Calu3 (cell line): Measurements from ENCODE around the gene USP43. TPM values are rescaled to one million over a fixed set of nuclear protein-coding genes. Genes with fewer than 3 reads are reported as not detected.
"Not testable (repeated sequence)": the region's sequence is repeated elsewhere in the genome, so short reads cannot be mapped to it uniquely, and the experiment has no call there.

Source experiments
- Bru-seq: library from RNA; stranded (reverse); fragments of 400-500 nt; gene quantifications from one replicate; lab custom pipeline; 2021; lab: Mats Ljungman, UMichigan
- BruChase-seq, 2 experiments: library from RNA; stranded (reverse); fragments of 400-500 nt; gene quantifications; one replicate each; lab custom pipeline; 2021; lab: Mats Ljungman, UMichigan
- BruUV-seq: library from RNA; stranded (reverse); fragments of 400-500 nt; replicated peaks from 2 replicates; lab custom pipeline; 2021; lab: Mats Ljungman, UMichigan
- CTCF ChIA-PET: fragments of 300-600 bp; sonication (Branson Sonifier 250); formaldehyde crosslinking; loops from one replicate; lab custom pipeline; 2022; ENCODE audit warnings: antibody characterized with exemption; lab: Charles Lee
- DNase-seq: peaks from one replicate; pipeline ENCODE4 v3.0.0; 2022
- H3K27ac Mint-ChIP-seq: one replicate; pipeline ENCODE4 v1.8.0; 2022; ENCODE audit warnings: mixed read lengths; ENCODE audit not compliant: unreplicated experiment
- H3K27me3 Mint-ChIP-seq: one replicate; pipeline ENCODE4 v1.8.0; 2022; ENCODE audit warnings: mixed read lengths; ENCODE audit not compliant: unreplicated experiment
- H3K36me3 Mint-ChIP-seq: one replicate; pipeline ENCODE4 v1.8.0; 2022; ENCODE audit warnings: mild to moderate bottlenecking, moderate library complexity, mixed read lengths; ENCODE audit not compliant: insufficient read depth, unreplicated experiment
- H3K4me1 Mint-ChIP-seq: one replicate; pipeline ENCODE4 v1.8.0; 2022; ENCODE audit warnings: mild to moderate bottlenecking, low read depth, mixed read lengths; ENCODE audit not compliant: unreplicated experiment
- H3K4me3 Mint-ChIP-seq: one replicate; pipeline ENCODE4 v1.8.0; 2022; ENCODE audit warnings: mild to moderate bottlenecking, low read depth, moderate library complexity, mixed read lengths; ENCODE audit not compliant: unreplicated experiment
- H3K9me3 Mint-ChIP-seq: one replicate; pipeline ENCODE4 v1.8.0; 2022; ENCODE audit warnings: low read depth, mixed read lengths; ENCODE audit not compliant: unreplicated experiment
- CTCF ChIP-seq: fragments of 200-600 bp; IDR thresholded peaks from one replicate; pipeline ENCODE4 v1.8.0; 2022; ENCODE audit warnings: antibody characterized with exemption; ENCODE audit not compliant: unreplicated experiment
- intact Hi-C: fragments of 100-400 bp; cut with micrococcal nuclease; formaldehyde crosslinking; loops from one replicate; pipeline ENCODE4 v1.10.0; 2022; ENCODE audit not compliant: unreplicated experiment
- long read RNA-seq: library from polyadenylated mRNA; stranded (forward); transcript quantifications from one replicate; pipeline ENCODE4 v2.0.0, GENCODE V29; 2022
- total RNA-seq: library from RNA; stranded (reverse); gene quantifications from 2 replicates; pipeline ENCODE4 v1.2.3, GENCODE V29; 2022

Gene USP43
- 6.7 and 8.5 TPM in 2 replicates for total RNA-seq
- Bru-seq, nascent RNA: percentile 66 among the genes with signal in this experiment
- BruChase-seq, experiment 1, labeled RNA remaining after a 6-hour chase: percentile 49 among the genes with signal in this experiment
- BruChase-seq, experiment 2, labeled RNA remaining after a 2-hour chase: percentile 52 among the genes with signal in this experiment
- long read RNA-seq, full-length matches to known transcripts: 2 of 8 reads
- long read RNA-seq, partial matches to known transcripts: 1 of 8 reads
- long read RNA-seq, other reads (novel, unspliced or antisense): 5 of 8 reads

GRCh38 chr17:9644910-9645751 is at the start of gene USP43:
TSS of gene USP43 (plus strand) at chr17:9645517. CDS start at chr17:9645633, 116 bp downstream.
- intact Hi-C loops: loop anchor here (2.0 to 5.0 kb wide), 2 partner anchors 32 to 68 kb away; partner anchors contain the start of genes CFAP52 and STX8
- Mint-ChIP-seq H3K27ac (peak within 1 kb of the TSS; percentile 91), H3K27me3 (no peaks in the 10 kb centered on the region), H3K4me3 (peak within 1 kb of the TSS; percentile 93), H3K9me3 (no peaks in the 10 kb centered on the region), H3K36me3 (peaks cover 22% of the 10 kb centered on the region), H3K4me1 (peaks cover 11% of the 10 kb centered on the region)
- no peak for TF ChIP-seq CTCF
- DNase-seq: peak; percentile 78
- TSS peak; percentile 66 for BruUV-seq
- CTCF ChIA-PET: interaction anchor here (0.6 kb wide), 1 partner anchor 69 kb away, joined by 4 read pairs; the partner anchor contains the start of gene STX8

GRCh38 chr17:9597638-9598037 is 47.7 kb upstream of the USP43 start:
- intact Hi-C loops, H3K9me3 Mint-ChIP-seq, H3K4me1 Mint-ChIP-seq, H3K27ac Mint-ChIP-seq, BruUV-seq, H3K36me3 Mint-ChIP-seq, DNase-seq, H3K4me3 Mint-ChIP-seq: not testable (repeated sequence)
- CTCF ChIA-PET: interaction anchor here (0.6 kb wide), 1 partner anchor 344 kb away, joined by 5 read pairs; no protein-coding TSS in a partner anchor
- peaks cover 13% of the 10 kb centered on the region for H3K27me3 Mint-ChIP-seq

GRCh38 chr17:9598661-9599060 is 46.7 kb upstream of the USP43 start:
- no peak overlapping the region for H3K27ac Mint-ChIP-seq
- H3K9me3 Mint-ChIP-seq: peaks cover 2% of the 10 kb centered on the region
- H3K4me1 Mint-ChIP-seq: no peaks in the 10 kb centered on the region
- intact Hi-C loops: no loop called here
- no peak overlapping the region for H3K4me3 Mint-ChIP-seq
- DNase-seq: no peak
- CTCF ChIA-PET: no interaction called here
- H3K27me3 Mint-ChIP-seq: peaks cover 13% of the 10 kb centered on the region
- no peaks in the 10 kb centered on the region for H3K36me3 Mint-ChIP-seq
- BruUV-seq: no TSS peak
- no peak for TF ChIP-seq CTCF

GRCh38 chr17:9604583-9604982 is 40.7 kb upstream of the USP43 start:
- DNase-seq, H3K4me3 Mint-ChIP-seq, H3K27me3 Mint-ChIP-seq, BruUV-seq, H3K9me3 Mint-ChIP-seq, H3K27ac Mint-ChIP-seq, H3K36me3 Mint-ChIP-seq, intact Hi-C loops, H3K4me1 Mint-ChIP-seq: not testable (repeated sequence)
- CTCF ChIA-PET: interaction anchor here (0.7 kb wide), 1 partner anchor 22 kb away, joined by 3 read pairs; no protein-coding TSS in a partner anchor

GRCh38 chr17:9606453-9606852 is 38.9 kb upstream of the USP43 start:
- Mint-ChIP-seq H3K4me1 (no peaks in the 10 kb centered on the region), H3K27ac (no peak overlapping the region), H3K27me3 (peaks cover 12% of the 10 kb centered on the region), H3K9me3 (no peaks in the 10 kb centered on the region), H3K36me3 (no peaks in the 10 kb centered on the region), H3K4me3 (no peak overlapping the region)
- CTCF ChIA-PET: no interaction called here
- no peak for TF ChIP-seq CTCF
- no TSS peak for BruUV-seq
- no peak for DNase-seq
- intact Hi-C loops: no loop called here

- CTCF ChIA-PET, H3K36me3 Mint-ChIP-seq, intact Hi-C loops, DNase-seq, BruUV-seq, H3K27ac Mint-ChIP-seq, H3K4me3 Mint-ChIP-seq, H3K9me3 Mint-ChIP-seq, H3K4me1 Mint-ChIP-seq: not testable (repeated sequence)
- H3K27me3 Mint-ChIP-seq: peaks cover 12% of the 10 kb centered on the region
Observed at GRCh38 chr17:9607058-9607457, 38.3 kb upstream of the USP43 start.
